HT-29 (cell line): ENCODE measurements around the gene THAP3. TPM values are rescaled to one million over a fixed set of nuclear protein-coding genes. Genes with fewer than 3 reads are reported as not detected.
"Not testable (repeated sequence)": the region's sequence is repeated elsewhere in the genome, so short reads cannot be mapped to it uniquely, and the experiment has no call there.

Experiments
- DNase-seq: peaks from one replicate; pipeline ENCODE4 v3.0.0-alpha.2; 2015; ENCODE audit warnings: low spot score
- total RNA-seq: library from RNA; depleted of rRNA; stranded (reverse); fragments of >200 nt; shearing (Covaris generic); gene quantifications from 2 replicates; pipeline ENCODE4 v1.2.3, GENCODE V29; 2014

The THAP3 gene
- total RNA-seq, 1 experiment from 2014 or later, result 19.6 TPM

- DNase-seq, result no peak
Observed at GRCh38 chr1:6591222-6591621, 33.4 kb upstream of the THAP3 start.

GRCh38 chr1:6591644-6592043, 33.0 kb upstream of the THAP3 start:
- DNase-seq, result no peak

- DNase-seq, result no peak
Observed at GRCh38 chr1:6592441-6592840, 32.2 kb upstream of the THAP3 start.

- no peak for DNase-seq
Observed at GRCh38 chr1:6592865-6593593, 31.6 kb upstream of the THAP3 start.

GRCh38 chr1:6593810-6594209, 30.9 kb upstream of the THAP3 start:
- DNase-seq, result no peak

- no peak for DNase-seq
Observed at GRCh38 chr1:6594977-6595740, 29.5 kb upstream of the THAP3 start.

GRCh38 chr1:6596351-6596750, 28.3 kb upstream of the THAP3 start:
- DNase-seq, result no peak

GRCh38 chr1:6596886-6597776, 27.5 kb upstream of the THAP3 start:
- no peak for DNase-seq

- no peak for DNase-seq
Observed at GRCh38 chr1:6597777-6598131, 26.9 kb upstream of the THAP3 start.

- peak; percentile 28 for DNase-seq
Observed at GRCh38 chr1:6599141-6599975, 25.3 kb upstream of the THAP3 start.

GRCh38 chr1:6599991-6600390, 24.7 kb upstream of the THAP3 start:
- not testable (repeated sequence) for DNase-seq

- DNase-seq, result peak; percentile 39
Observed at GRCh38 chr1:6600410-6601048, 24.1 kb upstream of the THAP3 start.

- peak; percentile 75 for DNase-seq
Observed at GRCh38 chr1:6601049-6601922, 23.4 kb upstream of the THAP3 start.

GRCh38 chr1:6601923-6602668, 22.6 kb upstream of the THAP3 start:
- peak; percentile 58 for DNase-seq

GRCh38 chr1:6602669-6603237, 21.9 kb upstream of the THAP3 start, which contains the start of gene KLHL21:
KLHL21 (minus strand) TSS chr1:6602869; CDS start chr1:6602817, 52 bp downstream.
- DNase-seq, result peak; percentile 91

- DNase-seq, result peak; percentile 75
Observed at GRCh38 chr1:6603238-6603914, 21.3 kb upstream of the THAP3 start.

GRCh38 chr1:6603915-6604558, 20.6 kb upstream of the THAP3 start:
- DNase-seq, result peak; percentile 69
